K562 (cell line): ENCODE results near the gene MIEF1. TPM values are rescaled to one million over a fixed set of nuclear protein-coding genes. Genes with fewer than 3 reads are reported as not detected.

Source experiments
- EP400 ChIP-seq: fragments of 450-650 bp; IDR thresholded peaks from 2 replicates; pipeline ENCODE4 v1.6.1; 2017; ENCODE audit warnings: antibody characterized with exemption, mild to moderate bottlenecking, moderate library complexity
- HEY1 ChIP-seq: fragments of 250-450 bp; sonication (Bioruptor Pico); IDR thresholded peaks from 2 replicates; pipeline ENCODE4 v1.5.0; 2020; ENCODE audit warnings: mild to moderate bottlenecking, moderate library complexity, borderline replicate concordance
- PURB ChIP-seq: sonication (generic); formaldehyde crosslinking; IDR thresholded peaks from 2 replicates; pipeline ENCODE4 v1.9.0; 2021; ENCODE audit warnings: low read depth, mild to moderate bottlenecking, missing genetic modification reagents
- RAD51 ChIP-seq: fragments of 450-650 bp; IDR thresholded peaks from 2 replicates; pipeline ENCODE4 v1.7.1; 2016; ENCODE audit warnings: low read depth, mild to moderate bottlenecking, borderline replicate concordance
- TBP ChIP-seq: optimal IDR thresholded peaks from 2 replicates; pipeline ENCODE3; 2011; ENCODE audit warnings: low read depth, low read length, improper control_type of control experiment
- polyA plus RNA-seq, 8 experiments: library from polyadenylated mRNA; depleted of rRNA in 4 of 8; stranded (reverse) in 5 of 8; unstranded in 3 of 8; fragments of >200 nt; fragmentation: Nextera tagmentation in 2 of 8; fragmentation: Illumina TruSeq in 1 of 8; extraction: Ambion mirVana in 2 of 8; extraction: Trizol in 1 of 8; gene quantifications; 2 replicates each; pipeline versions ENCODE4 v1.2.1 to v1.2.3, GENCODE V29; 2011 to 2014; ENCODE audit warnings: inconsistent platforms in 1 of 8, missing spikeins in 1 of 8
- total RNA-seq, 7 experiments: library from RNA; depleted of rRNA in 6 of 7; stranded (reverse); fragments of >200 nt in 6 of 7; fragmentation: Illumina TruSeq in 2 of 7; extraction: Trizol in 2 of 7; gene quantifications; 2 replicates each; pipeline versions ENCODE4 v1.2.1 to v1.2.3, GENCODE V29; 2011 to 2021; ENCODE audit warnings: low replicate concordance in 1 of 7
- TF ChIP-seq, protein P1 (sequence below): fragments of 250-450 bp; sonication (Bioruptor Pico); IDR thresholded peaks from 2 replicates; pipeline ENCODE4 v1.4.0; 2020
- TF ChIP-seq, protein P2 (sequence below): fragments of 450-650 bp; formaldehyde crosslinking; IDR thresholded peaks from 2 replicates; pipeline ENCODE4 v1.4.0; 2020; ENCODE audit warnings: mild to moderate bottlenecking, moderate library complexity
- TF ChIP-seq, protein P3 (sequence below): sonication (generic); IDR thresholded peaks from 2 replicates; pipeline ENCODE4 v1.6.1; 2016
- TF ChIP-seq, protein P4 (sequence below): IDR thresholded peaks from 3 replicates; pipeline ENCODE4 v1.6.1; 2011; ENCODE audit warnings: borderline replicate concordance, mild to moderate bottlenecking; ENCODE audit not compliant: insufficient read length, insufficient read depth

Gene MIEF1
- total and polyA plus RNA-seq, 9 of the 15 experiments (the other 6 are each of a cell fraction or from before 2014, with no cell fraction given): 10.9 to 51.8 (median 25.5) TPM

DNA sequence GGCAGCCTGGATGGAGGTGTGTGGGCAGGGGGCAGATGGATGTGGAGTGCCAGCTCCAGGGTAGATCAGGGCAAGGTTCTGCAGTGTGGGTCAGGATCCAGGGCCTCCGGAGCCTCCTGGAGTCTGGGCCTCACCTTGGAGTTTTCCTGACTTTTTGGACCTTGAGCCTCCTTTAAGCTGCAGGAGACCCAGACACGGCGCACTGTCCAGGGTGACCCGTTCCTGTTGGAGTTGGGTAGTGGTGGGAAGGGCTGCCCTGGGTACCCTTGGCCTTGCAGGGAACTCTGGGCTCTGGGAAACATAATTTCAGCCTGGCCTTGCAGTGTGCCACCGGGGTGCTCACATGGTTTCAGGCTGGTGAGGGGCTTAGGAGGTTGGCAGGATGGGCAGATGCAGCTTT is 28.2 kb upstream of the MIEF1 start (continued):
- TF ChIP-seq, protein P1, sequence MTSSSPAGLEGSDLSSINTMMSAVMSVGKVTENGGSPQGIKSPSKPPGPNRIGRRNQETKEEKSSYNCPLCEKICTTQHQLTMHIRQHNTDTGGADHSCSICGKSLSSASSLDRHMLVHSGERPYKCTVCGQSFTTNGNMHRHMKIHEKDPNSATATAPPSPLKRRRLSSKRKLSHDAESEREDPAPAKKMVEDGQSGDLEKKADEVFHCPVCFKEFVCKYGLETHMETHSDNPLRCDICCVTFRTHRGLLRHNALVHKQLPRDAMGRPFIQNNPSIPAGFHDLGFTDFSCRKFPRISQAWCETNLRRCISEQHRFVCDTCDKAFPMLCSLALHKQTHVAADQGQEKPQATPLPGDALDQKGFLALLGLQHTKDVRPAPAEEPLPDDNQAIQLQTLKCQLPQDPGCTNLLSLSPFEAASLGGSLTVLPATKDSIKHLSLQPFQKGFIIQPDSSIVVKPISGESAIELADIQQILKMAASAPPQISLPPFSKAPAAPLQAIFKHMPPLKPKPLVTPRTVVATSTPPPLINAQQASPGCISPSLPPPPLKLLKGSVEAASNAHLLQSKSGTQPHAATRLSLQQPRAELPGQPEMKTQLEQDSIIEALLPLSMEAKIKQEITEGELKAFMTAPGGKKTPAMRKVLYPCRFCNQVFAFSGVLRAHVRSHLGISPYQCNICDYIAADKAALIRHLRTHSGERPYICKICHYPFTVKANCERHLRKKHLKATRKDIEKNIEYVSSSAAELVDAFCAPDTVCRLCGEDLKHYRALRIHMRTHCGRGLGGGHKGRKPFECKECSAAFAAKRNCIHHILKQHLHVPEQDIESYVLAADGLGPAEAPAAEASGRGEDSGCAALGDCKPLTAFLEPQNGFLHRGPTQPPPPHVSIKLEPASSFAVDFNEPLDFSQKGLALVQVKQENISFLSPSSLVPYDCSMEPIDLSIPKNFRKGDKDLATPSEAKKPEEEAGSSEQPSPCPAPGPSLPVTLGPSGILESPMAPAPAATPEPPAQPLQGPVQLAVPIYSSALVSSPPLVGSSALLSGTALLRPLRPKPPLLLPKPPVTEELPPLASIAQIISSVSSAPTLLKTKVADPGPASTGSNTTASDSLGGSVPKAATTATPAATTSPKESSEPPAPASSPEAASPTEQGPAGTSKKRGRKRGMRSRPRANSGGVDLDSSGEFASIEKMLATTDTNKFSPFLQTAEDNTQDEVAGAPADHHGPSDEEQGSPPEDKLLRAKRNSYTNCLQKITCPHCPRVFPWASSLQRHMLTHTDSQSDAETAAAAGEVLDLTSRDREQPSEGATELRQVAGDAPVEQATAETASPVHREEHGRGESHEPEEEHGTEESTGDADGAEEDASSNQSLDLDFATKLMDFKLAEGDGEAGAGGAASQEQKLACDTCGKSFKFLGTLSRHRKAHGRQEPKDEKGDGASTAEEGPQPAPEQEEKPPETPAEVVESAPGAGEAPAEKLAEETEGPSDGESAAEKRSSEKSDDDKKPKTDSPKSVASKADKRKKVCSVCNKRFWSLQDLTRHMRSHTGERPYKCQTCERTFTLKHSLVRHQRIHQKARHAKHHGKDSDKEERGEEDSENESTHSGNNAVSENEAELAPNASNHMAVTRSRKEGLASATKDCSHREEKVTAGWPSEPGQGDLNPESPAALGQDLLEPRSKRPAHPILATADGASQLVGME (CRISPR knock-in tag): no peak
- TF ChIP-seq RAD51: no peak
- TF ChIP-seq, protein P2, sequence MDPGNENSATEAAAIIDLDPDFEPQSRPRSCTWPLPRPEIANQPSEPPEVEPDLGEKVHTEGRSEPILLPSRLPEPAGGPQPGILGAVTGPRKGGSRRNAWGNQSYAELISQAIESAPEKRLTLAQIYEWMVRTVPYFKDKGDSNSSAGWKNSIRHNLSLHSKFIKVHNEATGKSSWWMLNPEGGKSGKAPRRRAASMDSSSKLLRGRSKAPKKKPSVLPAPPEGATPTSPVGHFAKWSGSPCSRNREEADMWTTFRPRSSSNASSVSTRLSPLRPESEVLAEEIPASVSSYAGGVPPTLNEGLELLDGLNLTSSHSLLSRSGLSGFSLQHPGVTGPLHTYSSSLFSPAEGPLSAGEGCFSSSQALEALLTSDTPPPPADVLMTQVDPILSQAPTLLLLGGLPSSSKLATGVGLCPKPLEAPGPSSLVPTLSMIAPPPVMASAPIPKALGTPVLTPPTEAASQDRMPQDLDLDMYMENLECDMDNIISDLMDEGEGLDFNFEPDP (CRISPR knock-in tag): no peak
- TF ChIP-seq TBP: no peak
- TF ChIP-seq PURB: no peak
- TF ChIP-seq, protein P3, sequence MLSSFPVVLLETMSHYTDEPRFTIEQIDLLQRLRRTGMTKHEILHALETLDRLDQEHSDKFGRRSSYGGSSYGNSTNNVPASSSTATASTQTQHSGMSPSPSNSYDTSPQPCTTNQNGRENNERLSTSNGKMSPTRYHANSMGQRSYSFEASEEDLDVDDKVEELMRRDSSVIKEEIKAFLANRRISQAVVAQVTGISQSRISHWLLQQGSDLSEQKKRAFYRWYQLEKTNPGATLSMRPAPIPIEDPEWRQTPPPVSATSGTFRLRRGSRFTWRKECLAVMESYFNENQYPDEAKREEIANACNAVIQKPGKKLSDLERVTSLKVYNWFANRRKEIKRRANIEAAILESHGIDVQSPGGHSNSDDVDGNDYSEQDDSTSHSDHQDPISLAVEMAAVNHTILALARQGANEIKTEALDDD: no peak
- no peak for TF ChIP-seq HEY1 (CRISPR knock-in tag)
- TF ChIP-seq EP400: no peak
- TF ChIP-seq, protein P4, sequence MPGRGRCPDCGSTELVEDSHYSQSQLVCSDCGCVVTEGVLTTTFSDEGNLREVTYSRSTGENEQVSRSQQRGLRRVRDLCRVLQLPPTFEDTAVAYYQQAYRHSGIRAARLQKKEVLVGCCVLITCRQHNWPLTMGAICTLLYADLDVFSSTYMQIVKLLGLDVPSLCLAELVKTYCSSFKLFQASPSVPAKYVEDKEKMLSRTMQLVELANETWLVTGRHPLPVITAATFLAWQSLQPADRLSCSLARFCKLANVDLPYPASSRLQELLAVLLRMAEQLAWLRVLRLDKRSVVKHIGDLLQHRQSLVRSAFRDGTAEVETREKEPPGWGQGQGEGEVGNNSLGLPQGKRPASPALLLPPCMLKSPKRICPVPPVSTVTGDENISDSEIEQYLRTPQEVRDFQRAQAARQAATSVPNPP: no peak
